Osteoblast (primary cell): ENCODE results near the gene CASZ1. TPM values are rescaled to one million over a fixed set of nuclear protein-coding genes. Genes with fewer than 3 reads are reported as not detected.

Experiments used
- DNase-seq: peaks from one replicate; pipeline ENCODE4 v3.0.0; 2011; ENCODE audit warnings: low spot score, mixed read lengths; ENCODE audit not compliant: insufficient read length; ENCODE audit errors: missing footprints
- H2AFZ ChIP-seq: 2 replicates; pipeline ENCODE4 v1.6.0; 2011; ENCODE audit warnings: mild to moderate bottlenecking, low read length
- H3K27ac ChIP-seq: 2 replicates; pipeline ENCODE4 v1.5.1; 2011; ENCODE audit warnings: mild to moderate bottlenecking, low read depth, low read length, moderate library complexity
- H3K27me3 ChIP-seq: 2 replicates; pipeline ENCODE4 v1.6.0; 2012; ENCODE audit warnings: mild to moderate bottlenecking, control low read depth, inconsistent platforms, low read length, moderate library complexity; ENCODE audit not compliant: insufficient read depth
- H3K36me3 ChIP-seq: 2 replicates; pipeline ENCODE4 v1.5.1; 2011; ENCODE audit warnings: mild to moderate bottlenecking, low read length, control low read depth, moderate library complexity; ENCODE audit not compliant: insufficient read depth
- H3K4me1 ChIP-seq: 2 replicates; pipeline ENCODE4 v1.5.1; 2011; ENCODE audit warnings: mild to moderate bottlenecking, low read length, control low read depth, moderate library complexity; ENCODE audit not compliant: insufficient read depth
- H3K4me2 ChIP-seq: 2 replicates; pipeline ENCODE4 v1.6.0; 2011; ENCODE audit warnings: mild to moderate bottlenecking, low read length; ENCODE audit not compliant: insufficient read depth
- H3K4me3 ChIP-seq: fragments of 200-600 bp; sonication (generic); 3 replicates; pipeline ENCODE4 v1.5.1; 2012; ENCODE audit warnings: mild to moderate bottlenecking, low read length, inconsistent platforms; ENCODE audit not compliant: insufficient read depth
- H3K79me2 ChIP-seq: 2 replicates; pipeline ENCODE4 v1.6.0; 2012; ENCODE audit warnings: mild to moderate bottlenecking, low read length, control low read depth, inconsistent platforms; ENCODE audit not compliant: insufficient read depth
- H3K9me3 ChIP-seq: 2 replicates; pipeline ENCODE4 v1.5.1; 2011; ENCODE audit warnings: low read depth, low read length, control low read depth
- H4K20me1 ChIP-seq: 2 replicates; pipeline ENCODE4 v1.6.0; 2012; ENCODE audit warnings: mild to moderate bottlenecking, low read length, control low read depth; ENCODE audit not compliant: insufficient read depth
- total RNA-seq: library from RNA; depleted of rRNA; stranded (reverse); fragments of >200 nt; gene quantifications from 2 replicates; pipeline ENCODE4 v1.2.3, GENCODE V29; 2012
- TF ChIP-seq, protein P1 (sequence below): IDR thresholded peaks from 2 replicates; pipeline ENCODE4 v1.5.1; 2011; ENCODE audit warnings: mild to moderate bottlenecking, low read depth, low read length, moderate library complexity; ENCODE audit errors: extremely low read depth

CASZ1 gene
- total RNA-seq, 1 donor, result 0.36 TPM

DNA sequence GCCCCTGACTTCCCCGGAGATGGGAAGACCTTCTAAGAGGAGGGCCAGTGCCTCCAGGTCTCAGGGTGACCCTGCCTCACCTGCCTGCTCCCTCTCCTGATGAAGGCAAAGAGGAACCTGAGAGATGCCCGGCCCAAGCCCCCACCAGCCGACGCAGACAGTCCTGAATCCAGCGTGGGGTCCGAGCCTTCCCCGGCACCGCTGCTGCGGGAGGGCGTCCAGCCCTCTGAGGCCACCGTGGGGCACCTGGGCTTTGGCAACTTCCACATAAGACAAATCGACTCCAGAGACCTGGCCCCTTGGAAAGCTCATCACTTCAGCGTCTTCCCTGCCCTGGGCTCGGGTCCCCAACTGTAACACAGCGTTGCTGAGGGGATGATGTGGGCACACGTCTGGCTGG, 122.2 kb downstream of the CASZ1 start:
- Histone ChIP-seq H3K4me2 (no peak overlapping the region), H3K27ac (no peak overlapping the region), H3K27me3 (no peaks in the 10 kb centered on the region), H2AFZ (no peak overlapping the region), H3K79me2 (no peaks in the 10 kb centered on the region), H4K20me1 (no peaks in the 10 kb centered on the region), H3K4me3 (no peak overlapping the region), H3K4me1 (no peaks in the 10 kb centered on the region), H3K9me3 (no peaks in the 10 kb centered on the region), H3K36me3 (no peaks in the 10 kb centered on the region)
- TF ChIP-seq, protein P1, sequence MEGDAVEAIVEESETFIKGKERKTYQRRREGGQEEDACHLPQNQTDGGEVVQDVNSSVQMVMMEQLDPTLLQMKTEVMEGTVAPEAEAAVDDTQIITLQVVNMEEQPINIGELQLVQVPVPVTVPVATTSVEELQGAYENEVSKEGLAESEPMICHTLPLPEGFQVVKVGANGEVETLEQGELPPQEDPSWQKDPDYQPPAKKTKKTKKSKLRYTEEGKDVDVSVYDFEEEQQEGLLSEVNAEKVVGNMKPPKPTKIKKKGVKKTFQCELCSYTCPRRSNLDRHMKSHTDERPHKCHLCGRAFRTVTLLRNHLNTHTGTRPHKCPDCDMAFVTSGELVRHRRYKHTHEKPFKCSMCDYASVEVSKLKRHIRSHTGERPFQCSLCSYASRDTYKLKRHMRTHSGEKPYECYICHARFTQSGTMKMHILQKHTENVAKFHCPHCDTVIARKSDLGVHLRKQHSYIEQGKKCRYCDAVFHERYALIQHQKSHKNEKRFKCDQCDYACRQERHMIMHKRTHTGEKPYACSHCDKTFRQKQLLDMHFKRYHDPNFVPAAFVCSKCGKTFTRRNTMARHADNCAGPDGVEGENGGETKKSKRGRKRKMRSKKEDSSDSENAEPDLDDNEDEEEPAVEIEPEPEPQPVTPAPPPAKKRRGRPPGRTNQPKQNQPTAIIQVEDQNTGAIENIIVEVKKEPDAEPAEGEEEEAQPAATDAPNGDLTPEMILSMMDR, result no peak
- no peak for DNase-seq

DNA sequence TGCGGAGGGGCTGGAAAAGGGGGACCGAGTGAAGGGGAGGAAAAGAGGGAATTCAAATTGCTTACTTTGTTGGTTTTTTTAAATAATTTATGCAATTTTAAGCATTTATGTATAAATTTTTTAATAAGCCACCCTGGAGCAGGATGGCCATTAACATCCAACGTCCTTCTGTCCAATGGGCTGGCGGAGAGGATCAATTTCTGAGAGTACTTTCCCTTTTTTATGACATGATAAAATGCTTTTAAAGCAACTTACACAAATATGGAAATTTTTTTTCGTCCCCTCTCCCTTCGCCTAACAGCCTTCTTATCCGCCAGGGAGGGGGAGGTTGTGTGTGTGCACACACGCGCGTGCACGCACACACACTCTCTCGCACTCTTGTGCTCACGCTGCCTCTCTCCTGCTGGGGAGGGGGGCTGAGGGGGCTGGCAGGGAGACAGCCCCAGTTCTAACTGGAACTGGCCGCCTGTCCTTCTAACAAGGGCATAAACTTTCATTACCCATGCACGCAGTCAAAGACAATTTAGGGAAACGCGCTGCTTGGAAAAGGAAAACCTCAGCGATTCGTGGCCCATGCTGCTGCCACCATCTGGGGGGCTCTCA, 123.2 kb downstream of the CASZ1 start:
- Histone ChIP-seq H4K20me1 (no peaks in the 10 kb centered on the region), H3K4me3 (no peak overlapping the region), H2AFZ (no peak overlapping the region), H3K79me2 (no peaks in the 10 kb centered on the region), H3K36me3 (no peaks in the 10 kb centered on the region), H3K27ac (no peak overlapping the region), H3K9me3 (no peaks in the 10 kb centered on the region), H3K4me1 (no peaks in the 10 kb centered on the region), H3K27me3 (no peaks in the 10 kb centered on the region), H3K4me2 (no peak overlapping the region)
- no peak for DNase-seq
- TF ChIP-seq, protein P1, result no peak

DNA sequence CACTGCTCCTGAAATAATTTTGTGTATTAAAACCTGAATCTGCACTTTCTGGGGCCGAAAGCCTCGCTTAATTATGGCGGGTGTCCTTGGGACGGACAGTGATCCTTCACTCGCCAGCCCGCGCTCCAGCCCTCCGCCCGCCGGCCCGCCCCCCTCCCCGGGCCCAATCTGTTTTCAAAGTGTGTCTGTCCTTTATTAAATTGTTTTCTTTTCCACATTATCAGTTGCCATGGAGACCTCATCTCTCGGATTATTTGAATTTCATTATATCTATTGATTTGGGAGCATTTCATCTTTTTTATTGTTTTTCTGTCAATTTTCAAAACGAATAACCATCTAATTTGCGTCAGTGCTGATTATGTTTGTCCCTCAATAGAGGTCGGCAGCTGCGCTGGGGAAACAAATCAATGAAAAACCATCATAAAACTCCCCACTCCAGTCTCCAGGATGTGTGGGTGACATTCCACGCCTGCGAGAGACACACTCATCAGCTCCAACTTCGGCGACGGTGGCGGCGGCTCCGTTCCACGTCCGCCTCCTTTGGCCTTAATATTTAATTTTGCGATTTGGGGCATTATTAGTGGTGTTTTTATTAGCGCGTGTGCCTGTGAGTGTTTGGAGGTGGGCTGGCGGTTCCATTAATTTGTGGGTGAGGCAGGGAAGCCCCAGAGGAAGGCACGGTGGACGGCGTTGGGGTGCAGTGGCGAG, 123.9 kb downstream of the CASZ1 start:
- TF ChIP-seq, protein P1, result no peak
- Histone ChIP-seq H3K9me3 (no peaks in the 10 kb centered on the region), H3K27ac (no peak overlapping the region), H3K27me3 (no peaks in the 10 kb centered on the region), H3K4me1 (no peaks in the 10 kb centered on the region), H3K4me3 (no peak overlapping the region), H2AFZ (no peak overlapping the region), H3K4me2 (no peak overlapping the region), H3K79me2 (no peaks in the 10 kb centered on the region), H4K20me1 (no peaks in the 10 kb centered on the region), H3K36me3 (no peaks in the 10 kb centered on the region)
- DNase-seq, result no peak

DNA sequence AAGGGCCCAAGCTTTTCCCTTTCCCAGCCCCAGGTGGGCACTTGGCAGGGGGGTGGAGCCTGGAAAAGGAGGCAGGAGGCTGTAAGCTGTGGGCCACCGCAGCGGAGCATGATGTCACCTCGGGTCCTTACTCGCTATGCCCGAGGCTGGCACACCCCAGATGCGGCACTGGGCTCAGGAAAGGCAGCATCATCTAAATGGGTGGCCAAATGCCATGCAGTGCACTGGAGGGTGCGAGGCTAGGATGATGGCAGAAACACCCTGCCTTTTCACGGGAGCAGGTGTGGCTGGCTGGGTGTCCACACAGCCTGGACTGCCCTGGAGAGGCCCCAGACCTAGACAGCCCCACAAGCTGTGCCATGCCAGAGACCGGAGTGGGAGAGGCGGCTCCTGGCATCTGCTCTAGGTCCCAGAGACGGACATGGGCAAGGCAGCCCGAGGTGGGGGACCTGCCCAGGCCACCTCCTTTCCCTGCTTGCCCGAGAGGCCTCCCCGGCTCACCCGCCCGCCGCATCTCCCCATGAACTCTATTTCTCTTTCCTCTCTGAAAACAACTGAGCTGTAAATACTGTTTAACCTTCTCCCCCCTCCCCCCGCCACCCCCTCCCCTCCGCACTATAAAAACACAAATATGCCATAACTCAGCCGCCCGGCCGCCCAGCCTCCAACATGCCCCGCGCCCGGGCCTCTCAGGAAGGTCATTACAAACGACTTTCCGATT, 124.7 kb downstream of the CASZ1 start:
- H3K4me3 ChIP-seq, result no peak overlapping the region
- no peak for DNase-seq
- no peaks in the 10 kb centered on the region for H3K9me3 ChIP-seq
- H3K36me3 ChIP-seq, result no peaks in the 10 kb centered on the region
- no peaks in the 10 kb centered on the region for H3K79me2 ChIP-seq
- H3K4me1 ChIP-seq, result no peaks in the 10 kb centered on the region
- no peak overlapping the region for H3K27ac ChIP-seq
- H3K4me2 ChIP-seq, result no peak overlapping the region
- no peaks in the 10 kb centered on the region for H3K27me3 ChIP-seq
- H4K20me1 ChIP-seq, result no peaks in the 10 kb centered on the region
- TF ChIP-seq, protein P1, result no peak
- H2AFZ ChIP-seq, result no peak overlapping the region
